Erythroblast (primary cell): ENCODE data around the gene NTM.

Experiments used
- GATA1 ChIP-seq: IDR thresholded peaks from 2 replicates; pipeline ENCODE4 v1.6.1; 2011; ENCODE audit warnings: low read depth, mild to moderate bottlenecking, control low read depth, low read length, moderate library complexity
- POLR2A ChIP-seq: IDR thresholded peaks from 2 replicates; pipeline ENCODE4 v1.6.1; 2011; ENCODE audit warnings: mild to moderate bottlenecking, low read length

- TF ChIP-seq POLR2A: no peak
- no peak for TF ChIP-seq GATA1
Measured at GRCh38 chr11:132296946-132297610, 926.7 kb downstream of the NTM start.
